CD4-positive, alpha-beta T cell treated with Interleukin-17A for 4 hours (primary cell): Measurements from ENCODE around the gene CNTN4.
"Not testable (repeated sequence)": the region's sequence is repeated elsewhere in the genome, so short reads cannot be mapped to it uniquely, and the experiment has no call there.

ENCODE experiments used
- DNase-seq: peaks from one replicate; pipeline ENCODE4 v3.0.0-alpha.2; 2020; ENCODE audit warnings: mixed read lengths

Gene CNTN4

GRCh38 chr3:2525968-2526367 lies 427.3 kb downstream of the CNTN4 start:
- DNase-seq: no peak

GRCh38 chr3:2526926-2527325 lies 428.3 kb downstream of the CNTN4 start:
- DNase-seq: no peak

GRCh38 chr3:2527328-2527727 lies 428.7 kb downstream of the CNTN4 start:
- not testable (repeated sequence) for DNase-seq

- not testable (repeated sequence) for DNase-seq
These were observed 436.1 kb downstream of the CNTN4 start for GRCh38 chr3:2534767-2535166.

- no peak for DNase-seq
These were observed 436.5 kb downstream of the CNTN4 start for GRCh38 chr3:2535206-2535605.

- no peak for DNase-seq
These were observed 437.9 kb downstream of the CNTN4 start for GRCh38 chr3:2536575-2536974.

GRCh38 chr3:2540115-2540514 lies 441.4 kb downstream of the CNTN4 start:
- no peak for DNase-seq

- no peak for DNase-seq
These were observed 444.6 kb downstream of the CNTN4 start for GRCh38 chr3:2543247-2543646.

GRCh38 chr3:2544212-2544611 lies 445.5 kb downstream of the CNTN4 start:
- no peak for DNase-seq

- no peak for DNase-seq
These were observed 446.1 kb downstream of the CNTN4 start for GRCh38 chr3:2544718-2545117.

- DNase-seq: no peak
These were observed 448.4 kb downstream of the CNTN4 start for GRCh38 chr3:2547049-2547448.

- DNase-seq: no peak
These were observed 456.0 kb downstream of the CNTN4 start for GRCh38 chr3:2554656-2555055.

GRCh38 chr3:2558796-2559195 lies 460.1 kb downstream of the CNTN4 start:
- no peak for DNase-seq

- no peak for DNase-seq
These were observed 468.8 kb downstream of the CNTN4 start for GRCh38 chr3:2567451-2567850.

GRCh38 chr3:2568156-2568555 lies 469.5 kb downstream of the CNTN4 start:
- DNase-seq: no peak

- DNase-seq: no peak
These were observed 470.3 kb downstream of the CNTN4 start for GRCh38 chr3:2568929-2569328.

- DNase-seq: no peak
These were observed 478.9 kb downstream of the CNTN4 start for GRCh38 chr3:2577571-2577970.

GRCh38 chr3:2578560-2578959 lies 479.9 kb downstream of the CNTN4 start:
- no peak for DNase-seq

GRCh38 chr3:2579206-2579605 lies 480.5 kb downstream of the CNTN4 start:
- DNase-seq: no peak

- no peak for DNase-seq
These were observed 484.4 kb downstream of the CNTN4 start for GRCh38 chr3:2583046-2583445.

GRCh38 chr3:2589336-2589969 lies 490.8 kb downstream of the CNTN4 start:
- no peak for DNase-seq

GRCh38 chr3:2595486-2595885 lies 496.8 kb downstream of the CNTN4 start:
- DNase-seq: no peak

- no peak for DNase-seq
These were observed 498.9 kb downstream of the CNTN4 start for GRCh38 chr3:2597615-2598014.

- no peak for DNase-seq
These were observed 500.8 kb downstream of the CNTN4 start for GRCh38 chr3:2599471-2599870.

GRCh38 chr3:2603692-2604289 lies 505.1 kb downstream of the CNTN4 start:
- no peak for DNase-seq
